Upper lobe of left lung (tissue), 4 donors: ENCODE measurements around the gene ST6GALNAC3.

Experiments
- CTCF ChIP-seq, 6 experiments: fragments of 450-650 bp in 4 of 6; fragments of 200-600 bp in 2 of 6; sonication (generic) in 2 of 6; IDR thresholded peaks; one replicate each; pipeline ENCODE4 v1.5.1; 2016 to 2019; ENCODE audit warnings: antibody characterized with exemption in 6 of 6
- EP300 ChIP-seq, 4 donors: sonication (generic); formaldehyde crosslinking; IDR thresholded peaks; one replicate each; pipeline ENCODE4 v1.5.1; 2017; ENCODE audit warnings: antibody characterized with exemption in 4 of 4, control low read depth in 2 of 4

- TF ChIP-seq CTCF (IDR thresholded peaks at IDR 0.05) (no peak), EP300 (IDR thresholded peaks at IDR 0.05) (no peak)
Measured at GRCh38 chr1:76160225-76160624, 85.7 kb downstream of the ST6GALNAC3 start.
